ENCODE measurements around the gene BMP8A.

The BMP8A gene, protein sequence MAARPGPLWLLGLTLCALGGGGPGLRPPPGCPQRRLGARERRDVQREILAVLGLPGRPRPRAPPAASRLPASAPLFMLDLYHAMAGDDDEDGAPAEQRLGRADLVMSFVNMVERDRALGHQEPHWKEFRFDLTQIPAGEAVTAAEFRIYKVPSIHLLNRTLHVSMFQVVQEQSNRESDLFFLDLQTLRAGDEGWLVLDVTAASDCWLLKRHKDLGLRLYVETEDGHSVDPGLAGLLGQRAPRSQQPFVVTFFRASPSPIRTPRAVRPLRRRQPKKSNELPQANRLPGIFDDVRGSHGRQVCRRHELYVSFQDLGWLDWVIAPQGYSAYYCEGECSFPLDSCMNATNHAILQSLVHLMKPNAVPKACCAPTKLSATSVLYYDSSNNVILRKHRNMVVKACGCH
- long read RNA-seq, partial matches to known transcripts: 0 of 1 reads
- long read RNA-seq, other reads (novel, unspliced or antisense): 1 of 1 reads

DNA sequence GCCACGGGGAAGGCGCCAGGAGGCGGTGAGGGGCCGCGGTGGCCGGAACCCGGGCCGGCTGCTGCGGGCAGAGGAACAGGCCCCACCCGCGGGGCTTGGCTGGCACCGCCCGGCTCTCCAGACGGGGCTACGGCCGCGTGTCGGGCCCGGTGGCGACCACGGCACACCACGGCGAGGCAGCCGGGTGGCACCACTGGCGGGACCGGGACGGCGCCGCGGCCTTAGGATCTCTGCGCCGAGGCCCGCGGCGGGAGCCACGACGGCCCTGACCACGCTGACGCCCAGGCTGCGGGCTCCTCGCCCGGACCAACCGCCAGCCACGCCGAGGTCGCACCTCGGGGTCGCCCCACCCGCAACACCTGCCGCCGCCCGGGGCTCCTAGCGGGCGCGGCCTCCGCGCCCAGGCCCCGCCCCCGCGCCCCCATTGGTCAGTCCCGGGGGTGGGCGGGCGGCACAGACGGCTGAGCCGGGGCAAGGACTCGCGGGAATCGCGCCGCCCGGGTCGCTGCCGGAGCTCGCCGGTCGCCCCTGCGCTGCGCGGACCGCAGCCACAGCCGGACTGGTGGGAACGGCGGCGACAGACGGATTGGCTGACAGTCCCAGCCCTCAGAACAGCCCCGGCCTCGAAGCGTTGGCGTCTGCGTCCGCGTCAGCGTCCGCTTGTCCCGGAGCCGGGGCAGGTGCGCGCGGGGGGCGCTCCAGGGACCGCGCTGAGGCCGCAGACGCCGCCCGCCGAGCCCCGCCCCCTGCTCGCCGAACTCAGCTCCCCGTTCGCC lies at the start of gene BMP8A:
BMP8A (plus strand) TSS at position 491 of the 776 bp plus-strand sequence. CDS start 356 bp downstream, outside the sequence.
- H3K27me3 ChIP-seq (ENCODE audit: insufficient read depth, poor library complexity, severe bottlenecking): peaks cover 20% of the 10 kb centered on the region
- no peak for DNase-seq (ENCODE audit: low read depth in 1 of 2, low spot score in 1 of 2)
- TF ChIP-seq SPI1 (IDR thresholded peaks at IDR 0.05; ENCODE audit: borderline replicate concordance, low read depth) (no peak), REST (IDR thresholded peaks at IDR 0.05; ENCODE audit: insufficient replicate concordance, low read depth) (no peak), POLR2AphosphoS5 (IDR thresholded peaks at IDR 0.05; ENCODE audit: low read depth) (no peak), GABPA (IDR thresholded peaks at IDR 0.05; ENCODE audit: low read depth) (no peak)
- TF ChIP-seq, protein P1, sequence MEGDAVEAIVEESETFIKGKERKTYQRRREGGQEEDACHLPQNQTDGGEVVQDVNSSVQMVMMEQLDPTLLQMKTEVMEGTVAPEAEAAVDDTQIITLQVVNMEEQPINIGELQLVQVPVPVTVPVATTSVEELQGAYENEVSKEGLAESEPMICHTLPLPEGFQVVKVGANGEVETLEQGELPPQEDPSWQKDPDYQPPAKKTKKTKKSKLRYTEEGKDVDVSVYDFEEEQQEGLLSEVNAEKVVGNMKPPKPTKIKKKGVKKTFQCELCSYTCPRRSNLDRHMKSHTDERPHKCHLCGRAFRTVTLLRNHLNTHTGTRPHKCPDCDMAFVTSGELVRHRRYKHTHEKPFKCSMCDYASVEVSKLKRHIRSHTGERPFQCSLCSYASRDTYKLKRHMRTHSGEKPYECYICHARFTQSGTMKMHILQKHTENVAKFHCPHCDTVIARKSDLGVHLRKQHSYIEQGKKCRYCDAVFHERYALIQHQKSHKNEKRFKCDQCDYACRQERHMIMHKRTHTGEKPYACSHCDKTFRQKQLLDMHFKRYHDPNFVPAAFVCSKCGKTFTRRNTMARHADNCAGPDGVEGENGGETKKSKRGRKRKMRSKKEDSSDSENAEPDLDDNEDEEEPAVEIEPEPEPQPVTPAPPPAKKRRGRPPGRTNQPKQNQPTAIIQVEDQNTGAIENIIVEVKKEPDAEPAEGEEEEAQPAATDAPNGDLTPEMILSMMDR (IDR thresholded peaks at IDR 0.05; ENCODE audit: insufficient read depth, low read length): no peak
- peak within 1 kb of the TSS; percentile 29 for H3K4me3 ChIP-seq (replicated peaks; ENCODE audit: insufficient read depth, low read length)
- H3K27ac ChIP-seq (replicated peaks): no peak within 1 kb of the TSS

- no peak overlapping the region for H3K4me3 ChIP-seq (replicated peaks; ENCODE audit: insufficient read depth, low read length)
- H3K27me3 ChIP-seq (ENCODE audit: insufficient read depth, poor library complexity, severe bottlenecking): no peaks in the 10 kb centered on the region
- TF ChIP-seq GABPA (IDR thresholded peaks at IDR 0.05; ENCODE audit: low read depth) (no peak), SPI1 (IDR thresholded peaks at IDR 0.05; ENCODE audit: borderline replicate concordance, low read depth) (no peak)
These were observed 49.6 kb upstream of the BMP8A start for GRCh38 chr1:39441797-39442196.

DNA sequence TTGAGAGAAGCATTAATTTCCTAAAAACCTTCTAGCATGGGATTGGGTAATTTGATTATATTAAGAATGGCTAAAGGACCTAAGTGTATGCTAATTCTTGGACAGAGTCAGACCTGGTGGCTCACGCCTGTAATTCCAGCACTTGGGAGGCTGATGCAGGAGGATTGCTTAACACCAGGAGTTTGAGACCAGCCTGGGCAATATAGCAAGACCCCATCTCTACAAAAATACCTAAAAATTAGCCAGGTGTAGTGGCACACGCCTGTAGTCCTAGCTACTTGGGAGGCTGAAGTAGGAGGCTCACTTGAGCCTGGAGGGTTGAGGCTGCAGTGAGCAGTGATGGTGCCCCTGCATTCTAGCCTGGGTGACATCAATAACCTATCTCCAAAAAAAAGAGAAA lies 45.9 kb upstream of the BMP8A start:
- no peak for TF ChIP-seq GABPA (IDR thresholded peaks at IDR 0.05; ENCODE audit: low read depth)
- no peak for TF ChIP-seq POLR2AphosphoS5 (IDR thresholded peaks at IDR 0.05; ENCODE audit: low read depth)
- TF ChIP-seq SPI1 (IDR thresholded peaks at IDR 0.05; ENCODE audit: borderline replicate concordance, low read depth): no peak
- no peak for TF ChIP-seq REST (IDR thresholded peaks at IDR 0.05; ENCODE audit: insufficient replicate concordance, low read depth)
- TF ChIP-seq, protein P1 (IDR thresholded peaks at IDR 0.05; ENCODE audit: insufficient read depth, low read length): no peak
- H3K27me3 ChIP-seq (ENCODE audit: insufficient read depth, poor library complexity, severe bottlenecking): no peaks in the 10 kb centered on the region
- no peak for DNase-seq (ENCODE audit: low read depth in 1 of 2, low spot score in 1 of 2)
- no peak overlapping the region for H3K4me3 ChIP-seq (replicated peaks; ENCODE audit: insufficient read depth, low read length)
- H3K27ac ChIP-seq (replicated peaks): no peak overlapping the region

More at GRCh38 chr1:39441797-39442196, 49.6 kb upstream of the BMP8A start:
- no peak overlapping the region for H3K27ac ChIP-seq (replicated peaks)
- DNase-seq (ENCODE audit: low read depth in 1 of 2, low spot score in 1 of 2): no peak

GRCh38 chr1:39446986-39447567 lies 44.4 kb upstream of the BMP8A start:
- Histone ChIP-seq H3K27me3 (ENCODE audit: insufficient read depth, poor library complexity, severe bottlenecking) (no peaks in the 10 kb centered on the region), H3K27ac (replicated peaks) (no peak overlapping the region), H3K4me3 (replicated peaks; ENCODE audit: insufficient read depth, low read length) (no peak overlapping the region)
- DNase-seq (ENCODE audit: low read depth in 1 of 2, low spot score in 1 of 2): no peak
- no peak for TF ChIP-seq GABPA (IDR thresholded peaks at IDR 0.05; ENCODE audit: low read depth)
- no peak for TF ChIP-seq POLR2AphosphoS5 (IDR thresholded peaks at IDR 0.05; ENCODE audit: low read depth)
- TF ChIP-seq, protein P1 (IDR thresholded peaks at IDR 0.05; ENCODE audit: insufficient read depth, low read length): no peak
- no peak for TF ChIP-seq REST (IDR thresholded peaks at IDR 0.05; ENCODE audit: insufficient replicate concordance, low read depth)
- no peak for TF ChIP-seq SPI1 (IDR thresholded peaks at IDR 0.05; ENCODE audit: borderline replicate concordance, low read depth)
